IMR-90 (cell line): ENCODE measurements around the gene ATG101. TPM values are rescaled to one million over a fixed set of nuclear protein-coding genes. Genes with fewer than 3 reads are reported as not detected.

ENCODE experiments used
- ATAC-seq: fragments of 200-7000 bp; cut with Tn5 transposase; 2 replicates; pipeline ENCODE4 v1.9.1; 2020; ENCODE audit warnings: low read depth, mild to moderate bottlenecking, moderate library complexity
- BruUV-seq: library from RNA; stranded (reverse); fragments of 400-500 nt; replicated peaks from 2 replicates; lab custom pipeline; 2021; lab: Mats Ljungman, UMichigan
- CTCF ChIA-PET: fragments of 300-600 bp; formaldehyde crosslinking; extraction: SDS; loops from one replicate; lab custom pipeline; 2021; ENCODE audit warnings: antibody characterized with exemption; lab: Yijun Ruan, JAX
- POLR2A ChIA-PET: fragments of 300-600 bp; sonication (Branson Sonifier 250); formaldehyde crosslinking; loops from one replicate; lab custom pipeline; 2022; ENCODE audit warnings: antibody characterized with exemption; ENCODE audit not compliant: unreplicated experiment; lab: Charles Lee
- DNase-seq: peaks from one replicate; pipeline ENCODE4 v3.0.0; 2013
- H2AFZ ChIP-seq: replicated peaks from 2 replicates; pipeline ENCODE3; 2013; ENCODE audit warnings: low read length, mild to moderate bottlenecking; ENCODE audit not compliant: poor library complexity
- H2AK5ac ChIP-seq: 2 replicates; pipeline ENCODE4 v1.6.1; 2013; ENCODE audit warnings: low read depth, low read length, inconsistent platforms
- H2AK9ac ChIP-seq: replicated peaks from 2 replicates; pipeline ENCODE3; 2013; ENCODE audit warnings: mild to moderate bottlenecking, low read depth, low read length, moderate library complexity; ENCODE audit not compliant: poor library complexity
- H2BK120ac ChIP-seq: 2 replicates; pipeline ENCODE4 v1.6.1; 2013; ENCODE audit warnings: low read depth, low read length, inconsistent platforms
- H2BK15ac ChIP-seq: 3 replicates; pipeline ENCODE4 v1.6.1; 2013; ENCODE audit warnings: low read depth, low read length, inconsistent platforms
- H2BK20ac ChIP-seq: 2 replicates; pipeline ENCODE4 v1.6.1; 2013; ENCODE audit warnings: low read depth, mild to moderate bottlenecking, inconsistent platforms, low read length, moderate library complexity
- H2BK5ac ChIP-seq: 2 replicates; pipeline ENCODE4 v1.6.1; 2013; ENCODE audit warnings: mild to moderate bottlenecking, low read depth, low read length, inconsistent platforms; ENCODE audit not compliant: poor library complexity, severe bottlenecking
- H3K14ac ChIP-seq: replicated peaks from 2 replicates; pipeline ENCODE4 v1.6.1; 2013; ENCODE audit warnings: low read depth, low read length, inconsistent platforms
- H3K18ac ChIP-seq: 2 replicates; pipeline ENCODE4 v1.6.1; 2013; ENCODE audit warnings: low read depth, low read length, control low read depth
- H3K23ac ChIP-seq: 2 replicates; pipeline ENCODE4 v1.6.1; 2013; ENCODE audit warnings: low read depth, low read length, inconsistent platforms
- H3K27ac ChIP-seq: 2 replicates; pipeline ENCODE4 v1.5.1; 2013; ENCODE audit warnings: mild to moderate bottlenecking, control low read depth, low read length; ENCODE audit not compliant: insufficient read depth
- H3K27me3 ChIP-seq: 2 replicates; pipeline ENCODE4 v1.6.1; 2013; ENCODE audit warnings: low read length; ENCODE audit not compliant: control insufficient read depth, insufficient read depth
- H3K36me3 ChIP-seq: 2 replicates; pipeline ENCODE4 v1.6.1; 2013; ENCODE audit warnings: low read length, mixed read lengths; ENCODE audit not compliant: control insufficient read depth, insufficient read depth
- H3K4ac ChIP-seq: 2 replicates; pipeline ENCODE4 v1.6.1; 2013; ENCODE audit warnings: low read depth, low read length, inconsistent platforms
- H3K4me1 ChIP-seq: 2 replicates; pipeline ENCODE4 v1.6.1; 2013; ENCODE audit warnings: low read length, mixed read lengths; ENCODE audit not compliant: control insufficient read depth, insufficient read depth
- H3K4me2 ChIP-seq: 2 replicates; pipeline ENCODE4 v1.6.1; 2013; ENCODE audit warnings: low read depth, mild to moderate bottlenecking, control low read depth, low read length, moderate library complexity
- H3K4me3 ChIP-seq: 2 replicates; pipeline ENCODE4 v1.5.1; 2013; ENCODE audit warnings: low read depth, mild to moderate bottlenecking, control low read depth, low read length, moderate library complexity; ENCODE audit not compliant: insufficient read depth
- H3K56ac ChIP-seq: 2 replicates; pipeline ENCODE4 v1.6.1; 2013; ENCODE audit warnings: low read length, inconsistent platforms; ENCODE audit not compliant: insufficient read depth; ENCODE audit errors: extremely low read depth
- H3K79me1 ChIP-seq, 2 experiments: 2 replicates each; pipeline ENCODE4 v1.6.1; 2013; ENCODE audit warnings: low read length in 2 of 2, inconsistent platforms in 1 of 2, low read depth in 1 of 2
- H3K9ac ChIP-seq: 2 replicates; pipeline ENCODE4 v1.6.1; 2013; ENCODE audit warnings: low read depth, low read length, control low read depth
- H3K9me1 ChIP-seq: 2 replicates; pipeline ENCODE4 v1.6.1; 2013; ENCODE audit warnings: low read length, inconsistent platforms; ENCODE audit not compliant: insufficient read depth
- H3K9me3 ChIP-seq: 2 replicates; pipeline ENCODE4 v1.6.1; 2013; ENCODE audit warnings: low read length; ENCODE audit not compliant: control insufficient read depth, insufficient read depth
- H4K20me1 ChIP-seq: 2 replicates; pipeline ENCODE4 v1.6.1; 2013; ENCODE audit warnings: low read length, inconsistent platforms; ENCODE audit not compliant: insufficient read depth
- H4K5ac ChIP-seq: 2 replicates; pipeline ENCODE4 v1.6.1; 2013; ENCODE audit warnings: mild to moderate bottlenecking, low read depth, low read length, control low read depth
- H4K8ac ChIP-seq, 2 experiments: 2 replicates each; pipeline ENCODE4 v1.6.1; 2013; ENCODE audit warnings: low read depth in 2 of 2, low read length in 2 of 2, control low read depth in 1 of 2, inconsistent platforms in 1 of 2
- H4K91ac ChIP-seq: 2 replicates; pipeline ENCODE4 v1.6.1; 2013; ENCODE audit warnings: low read depth, low read length, inconsistent platforms; ENCODE audit not compliant: insufficient read depth
- CTCF ChIP-seq: conservative IDR thresholded peaks from 2 replicates; pipeline ENCODE4 v1.5.1; 2012; ENCODE audit warnings: mild to moderate bottlenecking, low read depth, low read length, improper control_type of control experiment
- MAFK ChIP-seq: IDR thresholded peaks from 2 replicates; pipeline ENCODE4 v1.6.1; 2012; ENCODE audit warnings: low read depth, low read length, improper control_type of control experiment
- WGBS, 2 experiments: methylation state at CpG; one replicate each; pipeline versions ENCODE4 v1.1.5 to v1.1.7; 2013; ENCODE audit warnings: missing lambda C conversion rate in 2 of 2; ENCODE audit not compliant: insufficient read length in 1 of 2; ENCODE audit errors: extremely low coverage in 2 of 2; 5-methylcytosine and 5-hydroxymethylcytosine counted together
- dilution Hi-C: fragments of 300-500 bp; cut with HindIII; formaldehyde crosslinking; loops from one replicate; pipeline ENCODE4 v1.14.3; 2018; ENCODE audit warnings: low sequenced_read_pairs; ENCODE audit not compliant: unreplicated experiment
- in situ Hi-C: fragments of 300-500 bp; cut with MboI; formaldehyde crosslinking; loops from 3 replicates; pipeline ENCODE4 v1.14.3; 2019; ENCODE audit warnings: low sequenced_read_pairs, inconsistent platforms, mixed read lengths
- intact Hi-C: fragments of 100-400 bp; cut with micrococcal nuclease; formaldehyde crosslinking; loops from 2 replicates; pipeline ENCODE4 v1.10.0; 2022
- polyA plus RNA-seq, 3 experiments: library from polyadenylated mRNA; depleted of rRNA; stranded (reverse); fragments of >200 nt; gene quantifications; 2 replicates each; pipeline ENCODE4 v1.2.3, GENCODE V29; 2012; ENCODE audit warnings: low replicate concordance in 1 of 3
- total RNA-seq: library from RNA; depleted of rRNA; stranded (reverse); fragments of >200 nt; gene quantifications from 2 replicates; pipeline ENCODE4 v1.2.3, GENCODE V29; 2012

ATG101 gene
- total and polyA plus RNA-seq, 2 of the 4 experiments (the other 2 are of a cell fraction), result 93.9 to 167 TPM

- BruUV-seq, result no TSS peak
- H3K27ac ChIP-seq, result no peak overlapping the region
- no peak overlapping the region for H4K8ac ChIP-seq
- in situ Hi-C loops (no loop called here), dilution Hi-C loops (no loop called here), intact Hi-C loops (no loop called here)
- no peak overlapping the region for H2BK120ac ChIP-seq
- no peaks in the 10 kb centered on the region for H3K27me3 ChIP-seq
- no peak overlapping the region for H2BK15ac ChIP-seq
- no peak overlapping the region for H3K14ac ChIP-seq
- H3K4ac ChIP-seq, result no peak overlapping the region
- peaks cover 3% of the 10 kb centered on the region; the same call in 1 of the 2 replicates for H3K36me3 ChIP-seq
- no peak overlapping the region for H3K23ac ChIP-seq
- H4K5ac ChIP-seq, result no peak overlapping the region
- H2AFZ ChIP-seq, result no peak overlapping the region
- no peaks in the 10 kb centered on the region for H3K9me3 ChIP-seq
- CTCF ChIA-PET, result no interaction called here
- H2AK9ac ChIP-seq, result no peak overlapping the region
- no peak overlapping the region for H3K9ac ChIP-seq
- no peak for DNase-seq
- ATAC-seq, result no peak
- peaks cover 13 to 74% of the 10 kb centered on the region in 2 experiments; a peak in 3 of 4 replicates for H3K79me1 ChIP-seq
- no CpG with 5 or more reads among the region's 3 CpGs for WGBS, 2 experiments
- H4K20me1 ChIP-seq, result peaks cover 38% of the 10 kb centered on the region
- H3K9me1 ChIP-seq, result peaks cover 30% of the 10 kb centered on the region
- H2BK20ac ChIP-seq, result no peak overlapping the region
- H2BK5ac ChIP-seq, result no peak overlapping the region
- no peak overlapping the region for H3K56ac ChIP-seq
- H4K91ac ChIP-seq, result no peak overlapping the region
- no peak overlapping the region for H3K4me3 ChIP-seq
- no peak overlapping the region for H3K18ac ChIP-seq
- peaks cover 3% of the 10 kb centered on the region for H3K4me1 ChIP-seq
- no peak overlapping the region for H3K4me2 ChIP-seq
- no peak overlapping the region for H2AK5ac ChIP-seq
- POLR2A ChIA-PET, result no interaction called here
- TF ChIP-seq CTCF (no peak), MAFK (peak; percentile 46)
Measured at GRCh38 chr12:52041035-52041434, 28.7 kb upstream of the ATG101 start.
